IPS-11a (cell line): Measurements from ENCODE around the gene TRIP12.
"Not testable (repeated sequence)": the region's sequence is repeated elsewhere in the genome, so short reads cannot be mapped to it uniquely, and the experiment has no call there.

Experiments
- H3K4me3 ChIP-seq: one replicate; pipeline ENCODE4 v1.5.1; 2013; ENCODE audit warnings: low read depth, low read length, control low read depth

TRIP12 gene

DNA sequence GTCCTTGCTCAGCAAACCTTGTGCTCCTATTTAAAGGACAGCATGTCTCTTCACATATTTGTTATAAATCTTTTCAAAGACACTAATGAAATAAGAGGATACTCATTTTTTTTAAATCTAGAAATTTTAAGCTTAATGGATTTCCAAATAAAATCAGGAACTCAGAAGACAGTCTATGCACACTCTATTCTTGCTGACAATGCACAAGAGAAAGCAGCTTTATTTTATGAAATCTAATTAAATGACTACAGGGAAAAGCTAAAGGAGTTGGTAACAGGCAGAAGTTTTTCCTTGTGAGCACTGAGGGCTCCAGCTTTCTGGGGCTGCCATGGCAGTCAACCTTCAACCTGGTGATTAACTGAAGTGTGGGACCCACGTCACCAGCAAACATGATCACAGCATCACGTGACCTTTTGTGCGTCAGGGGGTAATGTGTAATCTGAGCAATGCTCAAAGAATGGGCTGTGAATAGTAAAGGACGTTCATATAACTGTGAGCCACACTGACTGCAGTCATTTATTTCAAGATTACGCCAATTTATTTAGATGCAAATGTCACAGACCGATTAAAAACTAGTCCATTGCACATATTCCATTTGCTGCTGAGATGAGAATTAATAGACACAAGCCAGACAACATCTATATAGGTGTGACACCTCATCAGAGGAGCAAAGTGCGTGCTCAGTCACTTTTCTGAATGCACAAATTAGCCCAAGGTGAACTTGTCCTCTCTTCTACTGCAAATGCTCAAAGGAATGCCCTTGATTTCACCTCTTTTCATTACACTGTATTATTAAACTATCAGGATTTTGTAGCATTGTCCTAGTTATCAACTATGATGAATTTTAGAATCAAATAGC, 195.9 kb downstream of the TRIP12 start:
- no peak overlapping the region for H3K4me3 ChIP-seq

DNA sequence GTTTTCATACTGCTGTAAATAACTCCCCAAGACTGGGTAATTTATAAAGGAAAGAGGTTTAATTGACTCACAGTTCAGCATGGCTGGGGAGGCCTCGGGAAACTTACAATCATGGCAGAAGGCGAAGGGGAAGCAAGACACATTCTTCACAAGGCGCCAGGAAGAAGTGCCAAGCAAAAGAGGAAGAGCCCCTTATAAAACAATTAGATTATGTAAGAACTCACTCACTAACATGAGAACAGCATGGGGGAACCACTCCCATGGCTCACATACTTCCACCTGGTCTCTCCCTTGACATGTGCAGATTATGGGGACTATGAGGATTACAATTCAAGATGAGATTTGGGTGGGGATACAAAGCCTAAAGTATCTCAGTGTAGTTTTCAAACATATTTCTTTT, 198.6 kb downstream of the TRIP12 start:
- not testable (repeated sequence) for H3K4me3 ChIP-seq

DNA sequence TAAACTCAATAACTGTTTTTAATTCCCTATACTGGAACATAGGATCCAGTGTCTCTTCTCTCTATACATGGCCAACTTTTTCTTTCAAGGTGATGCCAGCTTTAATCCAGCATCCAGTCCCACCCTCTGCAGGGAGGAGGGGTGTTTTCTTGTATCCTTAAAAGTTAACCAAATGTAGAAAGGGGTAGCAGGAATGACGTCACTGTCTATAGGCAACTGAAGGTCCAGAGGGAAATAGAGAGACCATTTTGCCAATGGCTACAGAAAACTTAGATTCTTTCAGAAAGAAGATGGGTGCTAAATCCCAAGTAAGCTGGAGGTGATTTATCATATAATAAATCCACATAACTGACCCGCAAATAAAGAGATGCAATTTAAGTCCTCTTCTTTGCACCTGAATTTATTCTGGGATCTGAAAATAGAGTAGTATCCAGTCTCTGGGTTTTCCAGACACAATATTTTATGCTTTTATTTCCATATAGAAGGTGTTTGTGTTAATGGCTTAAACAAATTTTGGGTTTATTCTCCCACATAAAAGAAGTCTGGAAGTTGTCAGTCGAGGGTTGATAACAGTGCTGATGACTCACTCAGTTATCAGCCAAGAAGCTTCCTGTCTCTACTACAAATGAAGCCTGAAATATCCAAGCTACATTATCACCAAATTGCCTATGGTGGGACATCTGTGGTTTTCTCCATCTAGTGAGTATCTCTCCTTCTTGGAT, 201.7 kb downstream of the TRIP12 start:
- no peak overlapping the region for H3K4me3 ChIP-seq

- H3K4me3 ChIP-seq, result no peak overlapping the region
Measured at GRCh38 chr2:229718057-229718456, 203.8 kb downstream of the TRIP12 start.

GRCh38 chr2:229715895-229716507, 205.8 kb downstream of the TRIP12 start:
- H3K4me3 ChIP-seq, result no peak overlapping the region

- peak overlapping the region; percentile 48 for H3K4me3 ChIP-seq
Measured at GRCh38 chr2:229714736-229715541, 206.9 kb downstream of the TRIP12 start.

GRCh38 chr2:229714080-229714735, 207.6 kb downstream of the TRIP12 start, which contains the start of gene DNER:
Gene DNER, minus strand, starts transcription at chr2:229714555. Its CDS starts 132 bp downstream, at chr2:229714423.
- peak within 1 kb of the TSS; percentile 55 for H3K4me3 ChIP-seq
